NT2/D1 (cell line): ENCODE data around the gene MCTP1.
"Not testable (repeated sequence)": the region's sequence is repeated elsewhere in the genome, so short reads cannot be mapped to it uniquely, and the experiment has no call there.

ENCODE experiments used
- DNase-seq: peaks from one replicate; pipeline ENCODE4 v3.0.0-alpha.2; 2011; ENCODE audit warnings: low read depth, low spot score
- H3K27me3 ChIP-seq: 2 replicates; pipeline ENCODE4 v1.6.0; 2011; ENCODE audit warnings: mild to moderate bottlenecking; ENCODE audit not compliant: insufficient read length, insufficient read depth
- H3K36me3 ChIP-seq: 2 replicates; pipeline ENCODE4 v1.6.1; 2011; ENCODE audit warnings: mild to moderate bottlenecking, low read length, mixed read lengths; ENCODE audit not compliant: insufficient read depth, insufficient read length
- H3K4me1 ChIP-seq: 2 replicates; pipeline ENCODE4 v1.5.1; 2011; ENCODE audit not compliant: insufficient read depth, insufficient read length
- H3K4me3 ChIP-seq: 2 replicates; pipeline ENCODE4 v1.5.1; 2011; ENCODE audit warnings: low read depth; ENCODE audit not compliant: insufficient read length
- H3K9ac ChIP-seq: 2 replicates; pipeline ENCODE4 v1.6.0; 2011; ENCODE audit warnings: low read depth; ENCODE audit not compliant: insufficient read length
- H3K9me3 ChIP-seq: 2 replicates; pipeline ENCODE4 v1.5.1; 2011; ENCODE audit warnings: mild to moderate bottlenecking, low read length; ENCODE audit not compliant: insufficient read depth
- SUZ12 ChIP-seq: IDR thresholded peaks from 2 replicates; pipeline ENCODE4 v1.6.1; 2011; ENCODE audit not compliant: insufficient read length, insufficient read depth; ENCODE audit errors: extremely low read depth
- YY1 ChIP-seq: IDR thresholded peaks from 2 replicates; pipeline ENCODE4 v1.6.1; 2011; ENCODE audit not compliant: insufficient read length, insufficient read depth
- ZNF274 ChIP-seq: IDR thresholded peaks from 2 replicates; pipeline ENCODE4 v1.6.1; 2011; ENCODE audit warnings: mild to moderate bottlenecking, low read depth, low read length

Gene MCTP1

GRCh38 chr5:95005811-95006210 lies 279.1 kb downstream of the MCTP1 start:
- H3K36me3 ChIP-seq: no peaks in the 10 kb centered on the region

GRCh38 chr5:94998670-94999069 lies 286.2 kb downstream of the MCTP1 start:
- Histone ChIP-seq H3K27me3 (no peaks in the 10 kb centered on the region), H3K9ac (no peak overlapping the region), H3K4me3 (no peak overlapping the region), H3K36me3 (no peaks in the 10 kb centered on the region), H3K9me3 (peaks cover 5% of the 10 kb centered on the region; the same call in 1 of the 2 replicates), H3K4me1 (no peaks in the 10 kb centered on the region)
- no peak for DNase-seq
- TF ChIP-seq YY1: no peak
- no peak for TF ChIP-seq ZNF274
- no peak for TF ChIP-seq SUZ12

More at GRCh38 chr5:95005811-95006210, 279.1 kb downstream of the MCTP1 start:
- no peaks in the 10 kb centered on the region for H3K27me3 ChIP-seq
- peaks cover 20% of the 10 kb centered on the region; the same call in 1 of the 2 replicates for H3K9me3 ChIP-seq
- H3K4me1 ChIP-seq: no peaks in the 10 kb centered on the region
- TF ChIP-seq ZNF274: no peak
- TF ChIP-seq SUZ12: no peak
- no peak for TF ChIP-seq YY1
- no peak overlapping the region for H3K4me3 ChIP-seq
- no peak for DNase-seq
- H3K9ac ChIP-seq: no peak overlapping the region

- not testable (repeated sequence) for H3K9ac ChIP-seq, H3K36me3 ChIP-seq, H3K9me3 ChIP-seq, H3K4me1 ChIP-seq, H3K4me3 ChIP-seq, H3K27me3 ChIP-seq, DNase-seq
Observed at GRCh38 chr5:94994537-94994936, 290.4 kb downstream of the MCTP1 start.

GRCh38 chr5:94993491-94993890 lies 291.4 kb downstream of the MCTP1 start:
- DNase-seq: no peak
- no peaks in the 10 kb centered on the region for H3K4me1 ChIP-seq
- H3K4me3 ChIP-seq: no peak overlapping the region
- TF ChIP-seq SUZ12 (no peak), ZNF274 (no peak), YY1 (no peak)
- H3K27me3 ChIP-seq: no peaks in the 10 kb centered on the region
- no peaks in the 10 kb centered on the region for H3K36me3 ChIP-seq
- H3K9me3 ChIP-seq: no peaks in the 10 kb centered on the region
- no peak overlapping the region for H3K9ac ChIP-seq

- H3K9me3 ChIP-seq: no peaks in the 10 kb centered on the region
- no peaks in the 10 kb centered on the region for H3K36me3 ChIP-seq
- H3K9ac ChIP-seq: no peak overlapping the region
- no peak for TF ChIP-seq YY1
- H3K27me3 ChIP-seq: no peaks in the 10 kb centered on the region
- H3K4me1 ChIP-seq: no peaks in the 10 kb centered on the region
- no peak for DNase-seq
- H3K4me3 ChIP-seq: no peak overlapping the region
Observed at GRCh38 chr5:94992325-94992724, 292.6 kb downstream of the MCTP1 start.

- TF ChIP-seq SUZ12 (no peak), ZNF274 (no peak), YY1 (no peak)
- no peaks in the 10 kb centered on the region for H3K9me3 ChIP-seq
- H3K4me3 ChIP-seq: no peak overlapping the region
- H3K4me1 ChIP-seq: no peaks in the 10 kb centered on the region
- H3K27me3 ChIP-seq: no peaks in the 10 kb centered on the region
- DNase-seq: no peak
- H3K36me3 ChIP-seq: no peaks in the 10 kb centered on the region
- H3K9ac ChIP-seq: no peak overlapping the region
Observed at GRCh38 chr5:94983861-94984535, 300.9 kb downstream of the MCTP1 start.

- no peaks in the 10 kb centered on the region for H3K27me3 ChIP-seq
- no peaks in the 10 kb centered on the region for H3K4me1 ChIP-seq
- no peak overlapping the region for H3K4me3 ChIP-seq
- DNase-seq: no peak
- H3K9ac ChIP-seq: no peak overlapping the region
- H3K36me3 ChIP-seq: no peaks in the 10 kb centered on the region
- TF ChIP-seq ZNF274 (no peak), YY1 (no peak), SUZ12 (no peak)
- H3K9me3 ChIP-seq: no peaks in the 10 kb centered on the region
Observed at GRCh38 chr5:94977437-94977836, 307.5 kb downstream of the MCTP1 start.
